Measurements from ENCODE around the gene ALDH1L2.
"Not testable (repeated sequence)": the region's sequence is repeated elsewhere in the genome, so short reads cannot be mapped to it uniquely, and the experiment has no call there.

The ALDH1L2 gene

GRCh38 chr12:105095338-105095737 lies 11.1 kb upstream of the ALDH1L2 start:
- H3K27ac Mint-ChIP-seq, H3K36me3 Mint-ChIP-seq, H3K4me3 Mint-ChIP-seq, H3K9me3 Mint-ChIP-seq, H3K4me1 Mint-ChIP-seq, H3K27me3 Mint-ChIP-seq: not testable (repeated sequence)

DNA sequence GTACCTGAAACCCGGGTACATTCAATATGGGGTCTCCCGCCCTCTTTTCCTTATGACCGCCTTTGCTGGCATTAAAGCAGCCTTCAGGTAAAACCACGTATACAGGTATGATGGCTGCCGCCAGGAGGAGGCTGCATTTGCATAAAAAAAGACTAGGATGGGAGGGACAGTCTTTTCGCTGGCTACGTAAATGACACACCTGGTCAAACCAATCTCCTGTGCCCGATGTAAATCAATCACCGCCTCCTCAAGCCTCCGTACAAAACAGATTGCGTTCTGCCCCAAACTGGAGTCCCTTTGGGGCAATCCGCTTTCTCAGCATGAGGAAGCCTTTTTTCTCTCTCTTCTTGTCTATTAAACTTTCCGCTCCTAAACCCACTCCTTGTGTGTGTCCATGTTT lies 8.1 kb upstream of the ALDH1L2 start:
- no peak overlapping the region for H3K4me3 Mint-ChIP-seq
- H3K27ac Mint-ChIP-seq = no peak overlapping the region
- peaks cover 6% of the 10 kb centered on the region for H3K36me3 Mint-ChIP-seq
- H3K27me3 Mint-ChIP-seq = peaks cover 3% of the 10 kb centered on the region
- peaks cover 6% of the 10 kb centered on the region for H3K9me3 Mint-ChIP-seq
- H3K4me1 Mint-ChIP-seq = no peaks in the 10 kb centered on the region

DNA sequence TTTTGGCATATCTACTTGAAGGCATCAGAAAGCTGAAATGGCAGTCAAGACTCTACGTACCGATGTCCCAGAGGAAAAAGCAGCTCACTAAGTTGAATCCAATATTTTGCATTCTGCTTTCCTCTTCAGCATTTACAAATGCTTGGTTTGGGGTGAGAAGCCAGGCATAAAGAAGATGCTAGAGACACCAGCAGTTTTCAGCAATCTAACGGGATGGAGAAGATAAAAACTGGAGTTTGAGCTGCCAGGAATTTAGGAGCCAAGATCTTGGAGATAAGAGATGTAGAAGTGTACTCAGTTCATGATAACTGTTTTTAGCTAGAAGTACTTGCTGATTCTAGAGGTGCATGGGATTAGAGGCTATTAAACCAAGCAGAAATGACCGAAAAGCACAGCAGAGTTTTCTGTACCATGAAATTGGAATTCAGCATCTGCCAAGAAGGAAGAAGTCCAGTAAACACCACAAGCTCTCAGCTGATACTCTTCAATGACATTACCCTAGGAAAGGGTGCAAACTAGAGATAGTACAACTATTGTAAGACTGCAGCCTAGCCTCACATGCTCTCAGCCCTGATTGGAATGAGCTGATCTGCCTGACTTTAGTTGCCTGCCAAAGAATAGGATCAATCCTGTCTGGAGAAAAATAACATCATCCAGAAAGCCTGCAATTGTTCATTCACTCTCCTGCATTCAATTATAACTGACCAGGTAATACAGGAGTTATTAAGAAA lies 7.4 kb upstream of the ALDH1L2 start:
- H3K9me3 Mint-ChIP-seq = peaks cover 7% of the 10 kb centered on the region
- H3K4me1 Mint-ChIP-seq = no peaks in the 10 kb centered on the region
- no peak overlapping the region for H3K27ac Mint-ChIP-seq
- H3K27me3 Mint-ChIP-seq = peaks cover 3% of the 10 kb centered on the region
- H3K36me3 Mint-ChIP-seq = peaks cover 6% of the 10 kb centered on the region
- no peak overlapping the region for H3K4me3 Mint-ChIP-seq

- H3K4me1 Mint-ChIP-seq = no peaks in the 10 kb centered on the region
Measured at GRCh38 chr12:105090361-105090760, 6.1 kb upstream of the ALDH1L2 start.

GRCh38 chr12:105089817-105090216 lies 5.6 kb upstream of the ALDH1L2 start:
- H3K4me3 Mint-ChIP-seq = no peak overlapping the region

More at GRCh38 chr12:105090361-105090760, 6.1 kb upstream of the ALDH1L2 start:
- Mint-ChIP-seq H3K9me3 (peaks cover 5% of the 10 kb centered on the region), H3K27me3 (peaks cover 6% of the 10 kb centered on the region), H3K27ac (no peak overlapping the region), H3K36me3 (peaks cover 2% of the 10 kb centered on the region), H3K4me3 (no peak overlapping the region)

DNA sequence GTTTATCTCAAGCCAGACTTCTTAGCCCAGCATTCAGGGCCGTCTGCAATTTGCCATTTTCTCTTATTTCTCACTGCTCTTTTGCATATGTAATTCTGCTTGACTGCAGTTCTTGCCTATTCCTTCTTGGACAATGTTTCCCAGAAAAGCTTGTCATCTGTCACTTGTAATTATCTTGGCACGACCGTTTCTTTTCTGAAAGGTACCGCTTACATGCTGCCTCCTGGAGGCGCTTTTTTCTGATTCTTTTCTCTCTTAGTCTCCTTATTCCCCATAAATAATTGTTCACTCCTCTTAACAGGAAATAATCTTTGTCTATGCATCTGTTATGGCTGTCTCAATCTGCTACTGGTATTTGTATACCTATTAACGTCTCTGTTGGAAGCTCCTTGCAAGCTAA lies 1.2 kb upstream of the ALDH1L2 start:
- Mint-ChIP-seq H3K4me3 (peak overlapping the region; percentile 11), H3K4me1 (peaks cover 7% of the 10 kb centered on the region), H3K27ac (no peak overlapping the region), H3K9me3 (peaks cover 5% of the 10 kb centered on the region), H3K36me3 (no peaks in the 10 kb centered on the region), H3K27me3 (peaks cover 23% of the 10 kb centered on the region)

More at GRCh38 chr12:105089817-105090216, 5.6 kb upstream of the ALDH1L2 start:
- no peaks in the 10 kb centered on the region for H3K4me1 Mint-ChIP-seq
- no peaks in the 10 kb centered on the region for H3K36me3 Mint-ChIP-seq
- H3K9me3 Mint-ChIP-seq = peaks cover 5% of the 10 kb centered on the region
- H3K27ac Mint-ChIP-seq = no peak overlapping the region
- peaks cover 7% of the 10 kb centered on the region for H3K27me3 Mint-ChIP-seq

- Mint-ChIP-seq H3K36me3 (no peaks in the 10 kb centered on the region), H3K4me1 (peaks cover 7% of the 10 kb centered on the region), H3K27ac (no peak overlapping the region), H3K9me3 (peaks cover 5% of the 10 kb centered on the region), H3K4me3 (peak overlapping the region; percentile 77), H3K27me3 (peaks cover 25% of the 10 kb centered on the region)
Measured at GRCh38 chr12:105083551-105084105, 630 bp downstream of the ALDH1L2 start.

DNA sequence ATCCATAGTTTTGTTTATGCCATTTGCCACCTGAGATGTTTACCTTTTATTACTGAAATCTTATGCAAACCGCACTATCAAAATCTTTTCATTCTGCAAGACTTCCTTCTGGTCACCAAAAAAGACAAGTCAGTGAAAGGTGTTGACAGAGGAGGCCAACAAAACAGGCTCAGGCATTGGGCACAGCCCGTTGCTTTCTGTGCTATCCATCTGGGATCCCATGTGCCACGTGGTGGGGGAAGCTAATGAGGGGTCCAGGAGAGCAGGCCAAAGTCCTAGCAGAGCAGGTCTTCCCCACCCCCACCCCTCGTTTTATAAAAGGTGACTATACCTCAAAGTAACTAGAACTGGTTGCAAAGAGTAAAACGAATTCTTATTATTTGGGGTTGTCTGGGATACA lies 1.2 kb downstream of the ALDH1L2 start:
- H3K27me3 Mint-ChIP-seq = peaks cover 26% of the 10 kb centered on the region
- H3K9me3 Mint-ChIP-seq = peaks cover 5% of the 10 kb centered on the region
- H3K4me3 Mint-ChIP-seq = no peak overlapping the region
- peaks cover 7% of the 10 kb centered on the region for H3K4me1 Mint-ChIP-seq
- no peaks in the 10 kb centered on the region for H3K36me3 Mint-ChIP-seq
- H3K27ac Mint-ChIP-seq = no peak overlapping the region

DNA sequence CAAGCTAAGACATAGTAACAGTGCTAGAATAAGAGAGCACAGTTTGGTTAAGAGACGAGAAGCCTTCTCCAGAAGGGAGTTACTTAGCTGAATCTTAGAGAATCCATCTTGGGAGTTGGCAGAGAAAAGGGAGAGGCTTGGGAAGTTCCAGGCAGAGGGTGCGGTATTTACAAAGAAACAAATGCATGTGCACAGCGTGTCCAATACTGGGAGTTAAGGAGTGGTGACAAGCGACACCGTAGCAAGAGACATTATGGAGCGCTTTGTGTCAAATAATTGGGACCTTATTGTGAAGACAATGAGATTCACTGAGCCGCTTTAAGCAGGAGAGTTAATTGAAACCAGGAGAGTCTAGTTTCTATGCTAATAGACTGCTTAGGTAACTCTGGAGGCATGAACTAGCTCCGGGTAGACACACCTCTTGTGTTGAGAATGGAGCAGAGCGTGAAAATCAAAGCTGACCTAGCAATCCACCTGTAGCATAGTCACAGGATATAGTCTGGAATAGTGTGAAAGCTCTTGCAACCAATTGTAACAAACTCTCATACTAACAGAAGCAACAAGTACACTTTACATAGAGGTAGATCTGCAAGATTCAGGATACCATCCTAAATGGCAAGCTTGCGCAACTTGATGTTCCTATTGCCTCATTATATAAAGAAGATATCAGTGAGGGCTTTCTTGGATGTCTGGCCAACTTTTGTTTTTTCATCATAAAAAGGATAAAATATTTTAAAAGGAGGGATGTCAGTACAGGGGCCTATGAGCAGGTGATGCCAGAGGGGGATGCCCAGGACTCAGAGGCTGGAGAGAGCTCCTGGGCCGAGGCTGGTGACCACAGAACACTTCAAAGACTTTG lies 5.3 kb downstream of the ALDH1L2 start:
- no peak overlapping the region for H3K27ac Mint-ChIP-seq
- peaks cover 6% of the 10 kb centered on the region for H3K4me1 Mint-ChIP-seq
- peaks cover 21% of the 10 kb centered on the region for H3K27me3 Mint-ChIP-seq
- H3K9me3 Mint-ChIP-seq = no peaks in the 10 kb centered on the region
- H3K36me3 Mint-ChIP-seq = no peaks in the 10 kb centered on the region
- no peak overlapping the region for H3K4me3 Mint-ChIP-seq

GRCh38 chr12:105077435-105077834 lies 6.8 kb downstream of the ALDH1L2 start:
- Mint-ChIP-seq H3K4me3 (no peak overlapping the region), H3K36me3 (peaks cover 2% of the 10 kb centered on the region), H3K4me1 (no peaks in the 10 kb centered on the region), H3K27me3 (peaks cover 10% of the 10 kb centered on the region), H3K9me3 (no peaks in the 10 kb centered on the region), H3K27ac (no peak overlapping the region)

GRCh38 chr12:105076913-105077312 lies 7.3 kb downstream of the ALDH1L2 start:
- no peak overlapping the region for H3K27ac Mint-ChIP-seq
- peaks cover 2% of the 10 kb centered on the region for H3K36me3 Mint-ChIP-seq
- H3K27me3 Mint-ChIP-seq = peaks cover 6% of the 10 kb centered on the region
- H3K9me3 Mint-ChIP-seq = no peaks in the 10 kb centered on the region
- no peaks in the 10 kb centered on the region for H3K4me1 Mint-ChIP-seq
- no peak overlapping the region for H3K4me3 Mint-ChIP-seq

DNA sequence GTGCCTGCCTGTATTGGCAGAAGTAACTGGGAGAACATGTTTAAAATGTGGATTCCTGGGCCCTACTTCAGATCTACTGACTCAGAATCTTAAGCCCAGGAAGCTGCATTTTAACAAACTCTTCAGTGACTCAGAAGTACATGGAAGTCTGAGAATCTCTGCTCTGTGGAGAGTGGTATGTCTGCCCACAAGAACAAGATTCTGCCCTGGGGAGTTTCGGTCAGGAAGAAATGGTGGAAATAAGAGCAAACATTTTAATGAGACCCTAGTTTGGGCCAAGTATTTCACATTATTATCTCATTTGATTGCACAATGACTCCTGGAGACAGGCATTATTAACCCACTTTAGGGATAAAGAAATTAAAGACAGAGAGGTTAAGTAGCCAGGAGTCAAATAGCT lies 8.2 kb downstream of the ALDH1L2 start:
- Mint-ChIP-seq H3K36me3 (peaks cover 2% of the 10 kb centered on the region), H3K27me3 (peaks cover 3% of the 10 kb centered on the region), H3K4me1 (no peaks in the 10 kb centered on the region), H3K27ac (no peak overlapping the region), H3K9me3 (no peaks in the 10 kb centered on the region), H3K4me3 (no peak overlapping the region)

DNA sequence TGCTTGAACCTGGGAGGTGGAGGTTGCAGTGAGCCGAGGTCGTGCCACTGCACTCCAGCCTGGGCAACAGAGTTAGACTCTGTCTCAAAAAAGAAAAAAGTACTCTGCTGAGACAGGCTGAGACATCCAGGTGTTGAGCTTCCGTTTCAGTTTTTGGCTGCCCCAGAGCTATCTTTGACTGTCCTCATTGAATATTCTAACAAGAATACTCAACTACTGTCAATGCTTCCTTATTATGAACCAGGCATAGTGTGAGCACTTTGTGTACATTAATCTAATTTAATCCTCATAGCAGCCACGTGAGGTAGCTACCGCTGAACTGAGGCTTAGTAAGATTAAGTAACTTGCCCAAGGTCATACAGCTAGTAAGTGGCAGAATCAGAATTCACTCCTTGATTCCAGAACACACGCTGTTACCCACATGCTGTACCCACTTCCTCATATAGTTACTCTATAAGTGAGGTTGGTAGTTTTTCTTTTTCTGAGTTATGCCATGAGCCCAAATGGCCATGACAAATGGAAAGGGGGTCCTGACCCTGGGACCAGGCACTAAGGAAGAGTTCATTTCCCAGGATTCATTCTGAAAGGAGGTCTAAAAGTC lies 11.3 kb downstream of the ALDH1L2 start:
- H3K27me3 Mint-ChIP-seq = no peaks in the 10 kb centered on the region
- H3K36me3 Mint-ChIP-seq = peaks cover 2% of the 10 kb centered on the region
- no peak overlapping the region for H3K27ac Mint-ChIP-seq
- H3K4me1 Mint-ChIP-seq = no peaks in the 10 kb centered on the region
- H3K9me3 Mint-ChIP-seq = no peaks in the 10 kb centered on the region
- no peak overlapping the region for H3K4me3 Mint-ChIP-seq

GRCh38 chr12:105071981-105072380 lies 12.3 kb downstream of the ALDH1L2 start:
- Mint-ChIP-seq H3K36me3 (peaks cover 2% of the 10 kb centered on the region), H3K27ac (no peak overlapping the region), H3K4me1 (no peaks in the 10 kb centered on the region), H3K27me3 (no peaks in the 10 kb centered on the region), H3K9me3 (no peaks in the 10 kb centered on the region), H3K4me3 (no peak overlapping the region)

DNA sequence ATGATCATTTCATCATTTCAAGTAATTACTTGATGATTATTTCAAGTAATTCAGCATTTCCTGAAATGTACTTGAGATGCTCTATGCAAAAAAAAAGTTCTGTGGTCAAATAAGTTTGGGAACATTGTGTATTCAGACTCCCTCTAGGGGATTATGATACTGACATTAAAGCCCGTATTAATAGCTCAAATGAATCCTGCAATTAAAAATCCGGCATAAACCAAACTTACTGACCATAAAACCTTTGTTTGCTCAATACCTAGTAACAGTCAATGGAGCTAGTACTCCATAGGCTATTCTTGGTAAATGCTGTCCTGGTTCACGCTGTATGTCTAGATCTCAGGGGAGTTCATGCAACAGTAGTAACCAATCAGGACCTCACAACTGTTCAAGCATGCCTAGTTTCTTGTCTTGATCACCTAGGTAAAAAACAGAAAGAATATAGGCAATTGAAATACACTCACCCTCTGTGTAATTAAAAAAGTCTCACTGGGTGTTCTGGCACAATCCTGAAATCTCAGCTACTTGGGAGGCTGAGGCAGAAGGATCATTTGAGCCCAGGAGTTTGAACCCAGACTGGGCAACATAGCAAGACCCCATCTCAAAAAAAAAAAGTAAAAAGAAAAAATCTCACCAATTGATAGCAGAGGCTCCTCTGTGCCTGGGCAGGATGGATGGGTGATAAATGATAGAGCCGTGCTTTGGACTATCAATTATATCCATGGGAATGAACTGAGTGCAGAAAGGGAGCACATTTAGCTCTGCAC lies 14.1 kb downstream of the ALDH1L2 start:
- no peaks in the 10 kb centered on the region for H3K9me3 Mint-ChIP-seq
- peaks cover 2% of the 10 kb centered on the region for H3K36me3 Mint-ChIP-seq
- no peak overlapping the region for H3K27ac Mint-ChIP-seq
- no peaks in the 10 kb centered on the region for H3K4me1 Mint-ChIP-seq
- H3K4me3 Mint-ChIP-seq = no peak overlapping the region
- H3K27me3 Mint-ChIP-seq = no peaks in the 10 kb centered on the region
